ENCODE data around the gene TLCD2. TPM values are rescaled to one million over a fixed set of nuclear protein-coding genes. Genes with fewer than 3 reads are reported as not detected.
A peak's percentile ranks its signal among the peaks of the same experiment; 100 is the strongest.

Gene TLCD2
- total and polyA plus RNA-seq, 2 of the 13 experiments (the other 11 are each of a cell fraction or from before 2014, with no cell fraction given) = 0.90 to 1.1 TPM

DNA sequence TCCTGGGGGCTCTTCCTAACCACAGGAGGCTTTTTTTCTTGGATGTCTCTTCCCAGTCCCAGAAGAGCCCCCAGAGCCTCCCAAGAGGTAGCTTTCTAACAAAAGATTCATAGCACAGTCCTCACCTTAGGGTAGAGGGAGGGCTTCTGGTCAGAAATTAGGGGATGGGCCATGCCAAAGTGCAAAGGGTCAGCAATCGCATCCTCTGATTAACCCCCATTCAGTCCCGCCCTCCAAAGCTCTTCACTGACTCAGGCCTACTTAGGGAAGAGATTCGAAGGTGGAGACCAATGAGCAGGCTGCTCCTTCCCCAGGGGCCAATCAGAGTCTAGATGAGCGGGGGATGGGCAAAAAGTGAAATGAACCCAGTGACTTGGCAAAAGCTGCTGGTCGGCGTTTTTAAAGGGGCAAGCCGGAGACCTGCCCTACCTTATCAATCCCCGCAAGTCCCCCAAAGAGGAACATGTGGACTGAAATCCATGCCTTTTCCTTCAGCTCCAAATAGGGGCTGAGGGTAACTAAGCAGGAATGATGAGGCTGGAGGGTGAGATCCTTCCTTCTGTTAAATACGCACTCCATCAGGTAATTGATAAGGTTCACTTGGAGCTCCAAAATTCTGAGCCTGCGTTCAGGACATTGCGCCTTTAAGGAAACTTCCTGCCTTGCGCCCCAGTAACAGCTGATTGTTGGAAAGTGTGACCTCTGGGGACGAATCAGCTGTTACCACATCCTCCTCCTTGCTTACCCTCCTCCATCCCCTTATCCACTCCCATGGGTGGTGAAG lies 6.9 kb upstream of the TLCD2 start (continued):
- TF ChIP-seq, protein P1, sequence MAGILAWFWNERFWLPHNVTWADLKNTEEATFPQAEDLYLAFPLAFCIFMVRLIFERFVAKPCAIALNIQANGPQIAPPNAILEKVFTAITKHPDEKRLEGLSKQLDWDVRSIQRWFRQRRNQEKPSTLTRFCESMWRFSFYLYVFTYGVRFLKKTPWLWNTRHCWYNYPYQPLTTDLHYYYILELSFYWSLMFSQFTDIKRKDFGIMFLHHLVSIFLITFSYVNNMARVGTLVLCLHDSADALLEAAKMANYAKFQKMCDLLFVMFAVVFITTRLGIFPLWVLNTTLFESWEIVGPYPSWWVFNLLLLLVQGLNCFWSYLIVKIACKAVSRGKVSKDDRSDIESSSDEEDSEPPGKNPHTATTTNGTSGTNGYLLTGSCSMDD (CRISPR knock-in tag; IDR thresholded peaks at IDR 0.05) = no peak
- TF ChIP-seq ATF7 (IDR thresholded peaks at IDR 0.05) (no peak), ATF7 (CRISPR knock-in tag; IDR thresholded peaks at IDR 0.05) (no peak), ISX (CRISPR knock-in tag; conservative IDR thresholded peaks at IDR 0.05) (no peak), POLR2AphosphoS5 (IDR thresholded peaks at IDR 0.05; ENCODE audit: low read depth, low read length) (peak; percentile 65), PAXIP1 (CRISPR knock-in tag; conservative IDR thresholded peaks at IDR 0.05) (peak; percentile 44; the same call in 1 of the 2 replicates), FUBP1 (CRISPR knock-in tag; IDR thresholded peaks at IDR 0.05; ENCODE audit: borderline replicate concordance) (no peak), GABPA (IDR thresholded peaks at IDR 0.05; ENCODE audit: low read depth, low read length) (no peak), GABPA (CRISPR knock-in tag; IDR thresholded peaks at IDR 0.05; ENCODE audit: low read depth) (peak; percentile 16; the same call in 1 of the 2 replicates), HNF4A (CRISPR knock-in tag; IDR thresholded peaks at IDR 0.05) (peak; percentile 69), PHF8 (CRISPR knock-in tag; IDR thresholded peaks at IDR 0.05) (peak; percentile 22; the same call in 1 of the 2 replicates), POLR2A (IDR thresholded peaks at IDR 0.05; ENCODE audit: insufficient read depth in 1 of 2, low read depth in 2 of 2, low read length in 2 of 2) (peak; percentile 61 to 89), NPAS2 (CRISPR knock-in tag; IDR thresholded peaks at IDR 0.05; ENCODE audit: borderline replicate concordance) (no peak), ZBTB38 (CRISPR knock-in tag; IDR thresholded peaks at IDR 0.05) (no peak), ZNF891 (CRISPR knock-in tag; IDR thresholded peaks at IDR 0.05) (peak; percentile 58; the same call in 1 of the 2 replicates), MED1 (CRISPR knock-in tag; IDR thresholded peaks at IDR 0.05) (peak; percentile 52; the same call in 1 of the 2 replicates), KLF13 (CRISPR knock-in tag; IDR thresholded peaks at IDR 0.05) (no peak), MEIS1 (CRISPR knock-in tag; IDR thresholded peaks at IDR 0.05; ENCODE audit: borderline replicate concordance) (no peak)
- TF ChIP-seq, protein P2, sequence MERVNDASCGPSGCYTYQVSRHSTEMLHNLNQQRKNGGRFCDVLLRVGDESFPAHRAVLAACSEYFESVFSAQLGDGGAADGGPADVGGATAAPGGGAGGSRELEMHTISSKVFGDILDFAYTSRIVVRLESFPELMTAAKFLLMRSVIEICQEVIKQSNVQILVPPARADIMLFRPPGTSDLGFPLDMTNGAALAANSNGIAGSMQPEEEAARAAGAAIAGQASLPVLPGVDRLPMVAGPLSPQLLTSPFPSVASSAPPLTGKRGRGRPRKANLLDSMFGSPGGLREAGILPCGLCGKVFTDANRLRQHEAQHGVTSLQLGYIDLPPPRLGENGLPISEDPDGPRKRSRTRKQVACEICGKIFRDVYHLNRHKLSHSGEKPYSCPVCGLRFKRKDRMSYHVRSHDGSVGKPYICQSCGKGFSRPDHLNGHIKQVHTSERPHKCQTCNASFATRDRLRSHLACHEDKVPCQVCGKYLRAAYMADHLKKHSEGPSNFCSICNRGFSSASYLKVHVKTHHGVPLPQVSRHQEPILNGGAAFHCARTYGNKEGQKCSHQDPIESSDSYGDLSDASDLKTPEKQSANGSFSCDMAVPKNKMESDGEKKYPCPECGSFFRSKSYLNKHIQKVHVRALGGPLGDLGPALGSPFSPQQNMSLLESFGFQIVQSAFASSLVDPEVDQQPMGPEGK (CRISPR knock-in tag; IDR thresholded peaks at IDR 0.05) = no peak; the same call in 1 of the 2 replicates
- TF ChIP-seq, protein P3, sequence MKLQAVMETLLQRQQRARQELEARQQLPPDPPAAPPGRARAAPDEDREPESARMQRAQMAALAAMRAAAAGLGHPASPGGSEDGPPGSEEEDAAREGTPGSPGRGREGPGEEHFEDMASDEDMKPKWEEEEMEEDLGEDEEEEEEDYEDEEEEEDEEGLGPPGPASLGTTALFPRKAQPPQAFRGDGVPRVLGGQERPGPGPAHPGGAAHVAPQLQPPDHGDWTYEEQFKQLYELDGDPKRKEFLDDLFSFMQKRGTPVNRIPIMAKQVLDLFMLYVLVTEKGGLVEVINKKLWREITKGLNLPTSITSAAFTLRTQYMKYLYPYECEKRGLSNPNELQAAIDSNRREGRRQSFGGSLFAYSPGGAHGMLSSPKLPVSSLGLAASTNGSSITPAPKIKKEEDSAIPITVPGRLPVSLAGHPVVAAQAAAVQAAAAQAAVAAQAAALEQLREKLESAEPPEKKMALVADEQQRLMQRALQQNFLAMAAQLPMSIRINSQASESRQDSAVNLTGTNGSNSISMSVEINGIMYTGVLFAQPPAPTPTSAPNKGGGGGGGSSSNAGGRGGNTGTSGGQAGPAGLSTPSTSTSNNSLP (IDR thresholded peaks at IDR 0.05; ENCODE audit: low read depth, low read length) = peak; percentile 83; the same call in 1 of the 2 replicates

All from HepG2 (cell line).